Parathyroid adenoma (tissue), 2 donors: Measurements from ENCODE around the gene DOCK6.
A peak's percentile ranks its signal among the peaks of the same experiment; 100 is the strongest.

Experiments used
- H2AFZ ChIP-seq: fragments of 300-600 bp; sonication (generic); one replicate; pipeline ENCODE4 v1.7.0; 2017; ENCODE audit warnings: antibody characterized with exemption, mild to moderate bottlenecking
- H3K27ac ChIP-seq: fragments of 300-600 bp; sonication (generic); one replicate; pipeline ENCODE4 v1.7.0; 2017
- H3K27me3 ChIP-seq: fragments of 300-600 bp; sonication (generic); one replicate; pipeline ENCODE4 v1.7.0; 2017; ENCODE audit warnings: low read length; ENCODE audit not compliant: control insufficient read depth, insufficient read depth
- H3K36me3 ChIP-seq: fragments of 300-600 bp; sonication (generic); one replicate; pipeline ENCODE4 v1.7.0; 2017; ENCODE audit warnings: low read length; ENCODE audit not compliant: control insufficient read depth, insufficient read depth
- H3K4me1 ChIP-seq: fragments of 300-600 bp; sonication (generic); one replicate; pipeline ENCODE4 v1.7.0; 2017; ENCODE audit warnings: control low read depth
- H3K4me2 ChIP-seq: fragments of 300-600 bp; sonication (generic); one replicate; pipeline ENCODE4 v1.7.0; 2017; ENCODE audit warnings: low read length
- H3K4me3 ChIP-seq: fragments of 300-600 bp; sonication (generic); one replicate; pipeline ENCODE4 v1.7.0; 2017; ENCODE audit warnings: low read depth, low read length
- H3K79me2 ChIP-seq: fragments of 300-600 bp; sonication (generic); one replicate; pipeline ENCODE4 v1.7.0; 2017; ENCODE audit warnings: control low read depth
- H3K9ac ChIP-seq: fragments of 300-600 bp; sonication (generic); one replicate; pipeline ENCODE4 v1.7.0; 2017; ENCODE audit warnings: mild to moderate bottlenecking
- H3K9me3 ChIP-seq: fragments of 300-600 bp; sonication (generic); one replicate; pipeline ENCODE4 v1.7.0; 2017; ENCODE audit warnings: low read length; ENCODE audit not compliant: control insufficient read depth
- TF ChIP-seq, protein P1 (sequence below): fragments of 300-600 bp; sonication (generic); IDR thresholded peaks from one replicate; pipeline ENCODE4 v1.7.0; 2017; ENCODE audit warnings: antibody characterized with exemption, mild to moderate bottlenecking
- donor health status: primary hyperparathyroidism.

Gene DOCK6

DNA sequence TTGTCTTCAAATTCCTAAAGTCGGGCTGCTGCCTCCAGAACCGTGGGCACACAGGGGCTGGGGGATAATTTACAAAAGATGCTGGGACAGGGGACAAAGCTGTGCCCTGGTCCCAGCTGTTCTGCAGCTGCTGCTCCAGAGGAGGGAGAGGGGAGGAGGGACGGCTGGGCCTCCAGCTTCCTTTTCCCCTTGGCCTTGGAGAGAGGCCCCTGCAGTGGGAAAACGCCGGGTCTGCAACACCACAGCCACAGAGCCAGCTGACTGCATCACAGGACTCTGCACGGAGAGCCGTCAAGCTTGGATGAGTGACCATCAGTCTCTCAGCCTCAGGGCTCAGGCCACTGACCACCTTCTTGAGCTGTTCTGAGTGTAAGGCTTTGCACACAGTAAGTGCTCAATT lies 6.1 kb downstream of the DOCK6 start:
- H3K9ac ChIP-seq: no peak overlapping the region
- H3K4me2 ChIP-seq: no peak overlapping the region
- H3K4me3 ChIP-seq: no peak overlapping the region
- H2AFZ ChIP-seq: no peak overlapping the region
- no peaks in the 10 kb centered on the region for H3K79me2 ChIP-seq
- no peaks in the 10 kb centered on the region for H3K4me1 ChIP-seq
- H3K27me3 ChIP-seq: no peaks in the 10 kb centered on the region
- H3K9me3 ChIP-seq: no peaks in the 10 kb centered on the region
- TF ChIP-seq, protein P1, sequence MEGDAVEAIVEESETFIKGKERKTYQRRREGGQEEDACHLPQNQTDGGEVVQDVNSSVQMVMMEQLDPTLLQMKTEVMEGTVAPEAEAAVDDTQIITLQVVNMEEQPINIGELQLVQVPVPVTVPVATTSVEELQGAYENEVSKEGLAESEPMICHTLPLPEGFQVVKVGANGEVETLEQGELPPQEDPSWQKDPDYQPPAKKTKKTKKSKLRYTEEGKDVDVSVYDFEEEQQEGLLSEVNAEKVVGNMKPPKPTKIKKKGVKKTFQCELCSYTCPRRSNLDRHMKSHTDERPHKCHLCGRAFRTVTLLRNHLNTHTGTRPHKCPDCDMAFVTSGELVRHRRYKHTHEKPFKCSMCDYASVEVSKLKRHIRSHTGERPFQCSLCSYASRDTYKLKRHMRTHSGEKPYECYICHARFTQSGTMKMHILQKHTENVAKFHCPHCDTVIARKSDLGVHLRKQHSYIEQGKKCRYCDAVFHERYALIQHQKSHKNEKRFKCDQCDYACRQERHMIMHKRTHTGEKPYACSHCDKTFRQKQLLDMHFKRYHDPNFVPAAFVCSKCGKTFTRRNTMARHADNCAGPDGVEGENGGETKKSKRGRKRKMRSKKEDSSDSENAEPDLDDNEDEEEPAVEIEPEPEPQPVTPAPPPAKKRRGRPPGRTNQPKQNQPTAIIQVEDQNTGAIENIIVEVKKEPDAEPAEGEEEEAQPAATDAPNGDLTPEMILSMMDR: no peak
- no peak overlapping the region for H3K27ac ChIP-seq
- no peaks in the 10 kb centered on the region for H3K36me3 ChIP-seq

DNA sequence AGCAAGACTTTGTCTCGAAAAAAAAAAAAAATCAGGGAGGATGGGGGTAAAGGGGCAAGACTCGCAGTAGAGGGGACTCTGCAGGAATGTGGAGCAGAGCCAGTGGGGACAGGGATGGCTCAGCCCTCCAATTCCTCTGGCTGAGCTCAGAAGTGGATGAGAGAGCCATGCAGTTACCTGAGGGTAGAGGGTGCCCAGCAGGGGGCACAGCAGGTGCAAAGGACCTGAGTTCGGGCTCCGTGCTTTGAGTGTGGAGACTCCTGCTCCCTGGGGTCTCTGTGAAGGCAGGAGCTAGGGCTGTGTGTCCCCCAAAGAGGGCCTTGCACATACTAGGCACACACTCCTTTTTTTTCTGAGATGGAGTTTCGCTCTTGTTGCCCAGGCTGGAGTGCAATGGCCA lies 7.7 kb downstream of the DOCK6 start:
- Histone ChIP-seq H3K27me3 (no peaks in the 10 kb centered on the region), H3K9me3 (no peaks in the 10 kb centered on the region), H3K4me1 (no peaks in the 10 kb centered on the region), H3K9ac (no peak overlapping the region), H2AFZ (no peak overlapping the region), H3K79me2 (no peaks in the 10 kb centered on the region), H3K4me2 (no peak overlapping the region), H3K36me3 (no peaks in the 10 kb centered on the region), H3K4me3 (no peak overlapping the region), H3K27ac (no peak overlapping the region)
- TF ChIP-seq, protein P1: no peak

DNA sequence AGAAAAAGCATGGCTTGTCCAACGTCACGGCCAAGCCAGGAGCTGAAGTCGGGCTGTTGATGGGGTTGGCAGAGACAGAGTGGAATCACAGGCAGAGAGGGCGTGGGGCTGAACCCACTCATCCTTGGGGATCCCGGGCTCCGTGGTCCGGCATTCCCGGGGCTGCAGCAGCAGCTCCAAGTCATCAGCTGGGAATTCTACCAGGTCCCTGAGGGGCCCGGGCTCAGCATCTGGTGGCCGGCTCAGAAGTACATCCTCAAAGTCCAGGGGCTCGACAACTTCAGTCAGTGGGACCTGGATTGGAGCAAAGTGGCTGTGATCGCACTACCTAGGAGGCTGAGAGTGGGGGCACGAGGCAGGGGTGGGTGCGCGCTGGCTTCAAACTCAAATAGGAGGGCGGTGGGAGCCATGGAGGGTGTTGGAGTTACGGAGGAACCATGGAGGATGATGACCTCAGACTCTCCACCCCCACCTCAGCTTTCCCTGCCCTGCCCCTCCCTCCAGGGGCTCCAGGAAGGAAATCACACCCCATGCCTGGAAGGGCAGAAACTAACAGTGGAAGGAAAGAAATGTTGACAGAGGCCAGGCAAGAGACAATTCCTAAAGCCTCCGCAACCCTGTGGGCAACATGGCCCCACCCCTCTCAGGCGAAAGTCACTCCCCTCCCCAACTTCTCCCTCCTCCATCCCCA lies 9.5 kb downstream of the DOCK6 start:
- H3K27me3 ChIP-seq: no peaks in the 10 kb centered on the region
- H3K9ac ChIP-seq: no peak overlapping the region
- TF ChIP-seq, protein P1: no peak
- H3K4me2 ChIP-seq: no peak overlapping the region
- H3K36me3 ChIP-seq: no peaks in the 10 kb centered on the region
- peak overlapping the region; percentile 60 for H3K27ac ChIP-seq
- H3K4me3 ChIP-seq: no peak overlapping the region
- H3K4me1 ChIP-seq: no peaks in the 10 kb centered on the region
- H3K79me2 ChIP-seq: no peaks in the 10 kb centered on the region
- no peaks in the 10 kb centered on the region for H3K9me3 ChIP-seq
- no peak overlapping the region for H2AFZ ChIP-seq

DNA sequence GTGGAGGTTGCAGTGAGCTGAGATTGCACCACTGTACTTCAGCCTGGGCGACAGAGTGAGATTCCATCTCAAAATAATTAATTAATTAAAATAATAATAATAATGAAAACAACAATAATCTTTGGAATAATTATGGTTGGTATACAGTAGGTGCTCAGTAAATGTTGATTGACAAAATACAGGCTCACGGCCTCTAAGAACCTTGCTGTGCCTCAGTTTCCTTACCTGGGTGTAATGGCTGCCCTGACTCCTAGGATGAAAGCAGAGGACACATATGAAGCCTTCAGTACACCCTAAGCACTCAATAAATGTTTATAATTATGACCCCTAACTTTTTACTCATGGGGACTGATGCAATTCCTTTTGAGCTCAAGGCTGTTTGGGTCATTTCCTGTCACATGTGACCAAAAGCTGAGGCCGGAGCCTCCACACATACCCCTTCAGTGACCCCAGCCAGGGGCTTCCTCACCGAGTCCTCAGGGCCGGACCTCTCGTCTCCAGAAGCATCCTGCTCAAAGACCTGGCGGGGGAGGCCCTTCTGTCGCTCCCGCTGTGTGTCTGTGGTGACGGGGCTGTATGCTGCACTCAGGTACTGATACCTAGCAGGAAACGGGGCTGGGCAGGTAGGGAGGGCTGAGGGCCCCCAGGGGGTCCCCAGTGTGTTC lies 10.5 kb downstream of the DOCK6 start:
- TF ChIP-seq, protein P1: no peak
- Histone ChIP-seq H3K36me3 (no peaks in the 10 kb centered on the region), H3K4me3 (no peak overlapping the region), H3K9me3 (no peaks in the 10 kb centered on the region), H3K4me1 (no peaks in the 10 kb centered on the region), H3K27me3 (no peaks in the 10 kb centered on the region), H3K27ac (no peak overlapping the region), H3K9ac (no peak overlapping the region), H2AFZ (no peak overlapping the region), H3K79me2 (no peaks in the 10 kb centered on the region), H3K4me2 (no peak overlapping the region)

DNA sequence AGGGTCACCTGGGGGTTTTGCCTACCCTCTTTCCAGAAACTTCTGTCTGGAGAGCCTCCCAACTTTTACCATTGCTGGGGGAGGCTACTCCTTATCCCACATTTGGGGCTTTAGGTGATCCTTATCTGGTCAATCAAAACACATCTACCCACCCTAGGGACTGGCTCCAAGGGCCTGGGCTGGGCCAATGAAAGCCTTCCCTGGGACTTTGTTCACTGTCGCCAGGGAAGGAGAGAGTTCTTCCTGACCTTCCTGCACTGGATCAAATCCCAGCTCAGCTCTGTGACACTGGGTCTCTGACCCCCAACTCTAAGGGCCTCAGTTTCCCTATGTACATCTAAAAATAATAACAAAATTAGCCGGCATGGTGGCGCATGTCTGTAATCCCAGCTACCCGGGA lies 11.1 kb downstream of the DOCK6 start:
- no peaks in the 10 kb centered on the region for H3K79me2 ChIP-seq
- no peaks in the 10 kb centered on the region for H3K9me3 ChIP-seq
- TF ChIP-seq, protein P1: no peak
- no peaks in the 10 kb centered on the region for H3K36me3 ChIP-seq
- no peak overlapping the region for H3K9ac ChIP-seq
- no peaks in the 10 kb centered on the region for H3K27me3 ChIP-seq
- no peak overlapping the region for H2AFZ ChIP-seq
- H3K27ac ChIP-seq: no peak overlapping the region
- H3K4me2 ChIP-seq: no peak overlapping the region
- no peaks in the 10 kb centered on the region for H3K4me1 ChIP-seq
- no peak overlapping the region for H3K4me3 ChIP-seq
